K562 (cell line): Measurements from ENCODE around the gene RAP1GAP2. TPM values are rescaled to one million over a fixed set of nuclear protein-coding genes. Genes with fewer than 3 reads are reported as not detected.
"Not testable (repeated sequence)": the region's sequence is repeated elsewhere in the genome, so short reads cannot be mapped to it uniquely, and the experiment has no call there.

Experiments
- ATAC-seq: fragments of 200-7000 bp; cut with Tn5 transposase; 3 replicates; pipeline ENCODE4 v1.9.1; 2020; ENCODE audit warnings: moderate library complexity
- BruUV-seq: library from RNA; stranded (reverse); fragments of 400-500 nt; replicated peaks from 2 replicates; lab custom pipeline; 2021; lab: Mats Ljungman, UMichigan
- CTCF ChIA-PET: fragments of 300-600 bp; formaldehyde crosslinking; extraction: SDS; loops from one replicate; lab custom pipeline; 2021; ENCODE audit warnings: low intra/inter-chr PET ratio; lab: Yijun Ruan, JAX
- POLR2A ChIA-PET: fragments of 300-600, 350-650 bp; sonication (Branson Sonifier 250); formaldehyde crosslinking; extraction: SDS; loops from one replicate; lab custom pipeline; 2021; ENCODE audit warnings: antibody characterized with exemption, inconsistent platforms; lab: Yijun Ruan, JAX
- DNase-seq, 4 experiments: peaks; one replicate each; pipeline versions ENCODE4 v3.0.0 to v3.0.0-alpha.2; 2011 to 2018; ENCODE audit warnings: low spot score in 3 of 4, mixed read lengths in 3 of 4; ENCODE audit errors: extremely low read depth in 1 of 4
- FAIRE-seq: peaks from 2 replicates; lab custom pipeline; 2011; peaks lifted over from hg19 to GRCh38; lab: Jason Lieb, UNC
- H2AFZ ChIP-seq: 2 replicates; pipeline ENCODE4 v1.6.0; 2011; ENCODE audit warnings: low read depth, low read length, control low read depth, inconsistent platforms
- H3K27ac ChIP-seq: fragments of 200-600 bp; 3 replicates; pipeline ENCODE4 v1.8.0; 2011; ENCODE audit warnings: low read depth, mild to moderate bottlenecking, control low read depth, inconsistent platforms, low read length, moderate library complexity, mixed read lengths; ENCODE audit errors: extremely low read depth
- H3K27me3 ChIP-seq, 2 experiments: fragments of 300-600 bp in 1 of 2; 2 replicates in 1 of 2; 3 replicates in 1 of 2; pipeline versions ENCODE4 v1.6.0 to v1.8.0; 2011; ENCODE audit warnings: inconsistent platforms in 2 of 2, low read length in 2 of 2, mild to moderate bottlenecking in 1 of 2, mixed read lengths in 1 of 2, moderate library complexity in 1 of 2; ENCODE audit not compliant: control insufficient read depth in 2 of 2, insufficient read depth in 2 of 2
- H3K36me3 ChIP-seq: fragments of 300-600 bp; 3 replicates; pipeline ENCODE4 v1.8.0; 2011; ENCODE audit warnings: mild to moderate bottlenecking, low read length, inconsistent platforms; ENCODE audit not compliant: control insufficient read depth, insufficient read depth
- H3K4me1 ChIP-seq, 2 experiments: fragments of 200-600 bp in 1 of 2; replicated peaks in 1 of 2; 2 replicates in 1 of 2; 3 replicates in 1 of 2; pipeline versions ENCODE4 v1.5.1 to v1.8.0; 2011; ENCODE audit warnings: inconsistent platforms in 2 of 2, low read length in 2 of 2, mild to moderate bottlenecking in 1 of 2, mixed read lengths in 1 of 2, moderate library complexity in 1 of 2; ENCODE audit not compliant: control insufficient read depth in 2 of 2, insufficient read depth in 2 of 2
- H3K4me2 ChIP-seq: 2 replicates; pipeline ENCODE4 v1.6.1; 2011; ENCODE audit warnings: low read length, control low read depth, inconsistent platforms, mixed read lengths; ENCODE audit not compliant: insufficient read depth
- H3K4me3 ChIP-seq: fragments of 200-600 bp; sonication (generic), shearing (Covaris generic); 2 replicates; pipeline ENCODE4 v1.5.1; 2016; ENCODE audit warnings: control low read depth, inconsistent platforms
- H3K79me2 ChIP-seq: fragments of 200-600 bp; 3 replicates; pipeline ENCODE4 v1.8.0; 2011; ENCODE audit warnings: low read length, inconsistent platforms; ENCODE audit not compliant: control insufficient read depth, insufficient read depth
- H3K9ac ChIP-seq, 2 experiments: 2 replicates each; pipeline versions ENCODE4 v1.6.0 to v1.6.1; 2011; ENCODE audit warnings: low read depth in 2 of 2, low read length in 2 of 2, control low read depth in 1 of 2, inconsistent platforms in 1 of 2, mild to moderate bottlenecking in 1 of 2, mixed read lengths in 1 of 2; ENCODE audit not compliant: insufficient read depth in 1 of 2
- H3K9me1 ChIP-seq: one replicate; pipeline ENCODE4 v1.6.0; 2011; ENCODE audit warnings: inconsistent platforms, mild to moderate bottlenecking, low read length, moderate library complexity; ENCODE audit not compliant: control insufficient read depth, insufficient read depth
- H3K9me3 ChIP-seq: replicated peaks from 2 replicates; pipeline ENCODE4 v1.5.1; 2011; ENCODE audit warnings: low read depth, low read length, inconsistent platforms; ENCODE audit not compliant: control insufficient read depth, insufficient read depth
- H4K20me1 ChIP-seq: replicated peaks from 2 replicates; pipeline ENCODE4 v1.6.1; 2011; ENCODE audit warnings: low read length, inconsistent platforms, mixed read lengths; ENCODE audit not compliant: control insufficient read depth, insufficient read depth
- POLR2B ChIP-seq: fragments of 450-650 bp; IDR thresholded peaks from 2 replicates; pipeline ENCODE4 v1.6.1; 2018; ENCODE audit warnings: low read depth; ENCODE audit not compliant: partially characterized antibody
- RBFOX2 ChIP-seq: fragments of 200-400 bp; formaldehyde crosslinking; IDR thresholded peaks from 2 replicates; pipeline ENCODE4 v1.6.1; 2017; ENCODE audit warnings: low read depth, mild to moderate bottlenecking, low read length, moderate library complexity
- XRCC5 ChIP-seq: fragments of 200-400 bp; formaldehyde crosslinking; IDR thresholded peaks from 2 replicates; pipeline ENCODE4 v1.6.1; 2017; ENCODE audit warnings: low read depth, mild to moderate bottlenecking, low read length
- ZNF318 ChIP-seq, 2 experiments: fragments of 450-650 bp; IDR thresholded peaks; 2 replicates each; pipeline ENCODE4 v1.6.1; 2016; ENCODE audit warnings: mild to moderate bottlenecking in 2 of 2, borderline replicate concordance in 1 of 2, low read depth in 1 of 2, moderate library complexity in 1 of 2
- ZNF707 ChIP-seq: fragments of 250-450 bp; sonication (Bioruptor Pico); conservative IDR thresholded peaks from 2 replicates; pipeline ENCODE4 v1.8.0; 2022; ENCODE audit warnings: inconsistent platforms, mild to moderate bottlenecking, moderate library complexity
- WGBS: fragments of 100-300 bp; shearing (Covaris generic); methylation state at CpG from one replicate; pipeline ENCODE4 v1.1.6; 2016; ENCODE audit warnings: low coverage, mixed read lengths; ENCODE audit not compliant: insufficient coverage; ENCODE audit errors: missing lambda C conversion rate; 5-methylcytosine and 5-hydroxymethylcytosine counted together
- in situ Hi-C: fragments of 300-500 bp; cut with MboI; formaldehyde crosslinking; loops from 4 replicates; pipeline ENCODE4 v1.15.0; 2018; ENCODE audit warnings: inconsistent platforms, mixed read lengths
- intact Hi-C: fragments of 100-400 bp; cut with micrococcal nuclease; formaldehyde crosslinking; loops from 2 replicates; pipeline ENCODE4 v1.14.2; 2022
- polyA plus RNA-seq, 8 experiments: library from polyadenylated mRNA; depleted of rRNA in 4 of 8; stranded (reverse) in 5 of 8; unstranded in 3 of 8; fragments of >200 nt; fragmentation: Nextera tagmentation in 2 of 8; fragmentation: Illumina TruSeq in 1 of 8; extraction: Ambion mirVana in 2 of 8; extraction: Trizol in 1 of 8; gene quantifications; 2 replicates each; pipeline versions ENCODE4 v1.2.1 to v1.2.3, GENCODE V29; 2011 to 2014; ENCODE audit warnings: inconsistent platforms in 1 of 8, missing spikeins in 1 of 8
- total RNA-seq, 7 experiments: library from RNA; depleted of rRNA in 6 of 7; stranded (reverse); fragments of >200 nt in 6 of 7; fragmentation: Illumina TruSeq in 2 of 7; extraction: Trizol in 2 of 7; gene quantifications; 2 replicates each; pipeline versions ENCODE4 v1.2.1 to v1.2.3, GENCODE V29; 2011 to 2021; ENCODE audit warnings: low replicate concordance in 1 of 7

Gene RAP1GAP2
- total and polyA plus RNA-seq, 9 of the 15 experiments (the other 6 are each of a cell fraction or from before 2014, with no cell fraction given): 0.01 to 1.3 (median 0.42) TPM; not detected in 1

DNA sequence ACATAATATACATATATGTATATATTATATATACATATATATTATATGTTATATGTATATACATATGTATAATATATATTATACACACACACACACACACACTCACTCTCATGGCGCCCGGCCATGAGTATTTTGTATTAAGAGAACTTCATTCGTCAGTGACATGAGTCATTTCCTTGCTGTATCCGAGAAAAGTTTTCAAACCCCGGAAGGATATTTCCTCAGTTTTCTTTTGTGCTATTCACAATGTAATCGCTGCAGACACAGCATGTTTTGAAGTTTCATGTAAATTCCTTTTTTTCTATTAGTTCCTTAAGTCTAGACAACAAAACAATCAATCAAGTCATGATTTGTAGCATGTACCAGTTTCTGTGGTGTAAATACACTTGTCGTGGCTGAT lies 233.9 kb downstream of the RAP1GAP2 start (continued):
- TF ChIP-seq ZNF318 (IDR thresholded peaks at IDR 0.05; ENCODE audit: borderline replicate concordance in 1 of 2, low read depth in 1 of 2) (no peak), POLR2B (no peak), ZNF707 (no peak), XRCC5 (no peak), RBFOX2 (no peak)

- H3K9me1 ChIP-seq, intact Hi-C loops, BruUV-seq, H3K36me3 ChIP-seq, FAIRE-seq, H3K9ac ChIP-seq, H3K4me1 ChIP-seq, H3K27ac ChIP-seq, H3K9me3 ChIP-seq, H3K4me3 ChIP-seq, DNase-seq, H4K20me1 ChIP-seq, H3K4me2 ChIP-seq, ATAC-seq, CTCF ChIA-PET, H2AFZ ChIP-seq, in situ Hi-C loops, H3K79me2 ChIP-seq: not testable (repeated sequence)
- WGBS: 2% methylated on average over 8 of the region's 14 CpGs
- peaks cover 0 to 34% of the 10 kb centered on the region in 2 experiments; a peak in 2 of 5 replicates for H3K27me3 ChIP-seq
- POLR2A ChIA-PET: interaction anchor here (0.6 kb wide), 1 partner anchor 95 kb away, joined by 3 read pairs; no protein-coding TSS in a partner anchor
Observed at GRCh38 chr17:3030852-3031470, 234.7 kb downstream of the RAP1GAP2 start.
